Activated effector memory CD4-positive, alpha-beta T cell treated with anti-CD3 and anti-CD28 coated beads, Interleukin-2, amount 50 U/mL, for 16 hours (primary cell): ENCODE measurements around the gene NAA25.
A peak's percentile ranks its signal among the peaks of the same experiment; 100 is the strongest.

Experiments
- DNase-seq: peaks from one replicate; pipeline ENCODE4 v3.0.0-alpha.2; 2020

NAA25 gene

DNA sequence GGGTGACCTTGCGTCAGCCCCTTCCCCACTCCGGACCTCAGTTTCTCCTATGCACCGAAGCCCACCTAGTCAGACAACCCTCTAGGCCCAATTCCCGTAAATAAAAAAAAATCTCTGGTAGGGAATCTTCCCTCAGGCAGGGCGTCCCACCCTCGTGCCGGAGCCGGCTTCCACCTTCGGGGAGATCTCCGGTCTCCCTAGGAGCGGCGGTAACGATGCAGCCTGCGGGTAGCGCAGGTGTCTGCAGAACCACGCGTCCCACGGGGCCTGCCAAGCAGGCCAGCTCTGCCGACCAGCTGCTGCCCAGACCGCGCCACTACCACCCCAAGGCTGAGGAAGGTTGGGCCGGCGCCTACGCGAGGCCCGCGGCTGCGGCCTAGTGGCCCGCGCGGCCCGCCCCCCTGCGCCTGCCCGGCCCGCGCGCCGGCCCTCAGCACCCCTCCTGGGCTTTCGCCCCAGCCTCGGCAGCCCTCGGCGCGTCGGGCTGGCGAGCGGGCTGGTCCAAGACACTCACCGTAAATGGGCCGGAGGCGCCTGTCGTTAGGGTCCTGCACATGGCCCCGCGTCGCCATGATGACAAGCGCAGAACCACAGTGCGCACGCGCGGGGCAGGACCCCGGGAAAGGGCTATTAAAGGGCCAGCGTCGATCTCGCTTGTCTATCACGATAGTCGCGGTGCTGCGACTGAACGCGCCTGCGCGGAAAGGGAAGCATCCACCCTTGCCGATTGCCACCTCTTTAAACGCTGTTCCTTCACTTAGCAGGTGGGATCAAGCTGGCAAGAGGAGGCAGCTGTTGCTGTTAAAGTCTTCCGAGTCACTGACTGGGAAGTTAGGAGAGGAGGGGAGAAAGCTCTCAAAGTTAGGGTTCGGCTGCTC lies at the start of gene NAA25:
Gene NAA25 (minus strand): TSS at position 582 of the 878 bp plus-strand sequence. CDS start 10 bp downstream, at position 572.
- DNase-seq, result peak; percentile 95

DNA sequence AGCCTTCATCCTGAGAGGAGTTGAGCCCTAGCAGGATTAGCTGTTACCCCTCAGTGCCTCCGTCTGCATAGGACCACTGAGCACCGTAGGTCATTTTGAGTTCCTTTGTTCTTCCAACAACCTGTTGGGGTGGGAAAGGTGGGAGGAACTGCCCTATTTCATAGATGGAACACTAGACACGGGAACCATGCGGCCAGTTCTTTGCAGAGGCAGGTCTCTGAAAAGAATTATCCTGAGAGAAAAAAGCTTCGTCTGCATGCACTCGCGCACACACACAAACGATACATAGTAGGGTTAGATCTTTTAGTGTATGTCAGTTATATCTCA lies 45.3 kb upstream of the NAA25 start:
- peak; percentile 17 for DNase-seq

DNA sequence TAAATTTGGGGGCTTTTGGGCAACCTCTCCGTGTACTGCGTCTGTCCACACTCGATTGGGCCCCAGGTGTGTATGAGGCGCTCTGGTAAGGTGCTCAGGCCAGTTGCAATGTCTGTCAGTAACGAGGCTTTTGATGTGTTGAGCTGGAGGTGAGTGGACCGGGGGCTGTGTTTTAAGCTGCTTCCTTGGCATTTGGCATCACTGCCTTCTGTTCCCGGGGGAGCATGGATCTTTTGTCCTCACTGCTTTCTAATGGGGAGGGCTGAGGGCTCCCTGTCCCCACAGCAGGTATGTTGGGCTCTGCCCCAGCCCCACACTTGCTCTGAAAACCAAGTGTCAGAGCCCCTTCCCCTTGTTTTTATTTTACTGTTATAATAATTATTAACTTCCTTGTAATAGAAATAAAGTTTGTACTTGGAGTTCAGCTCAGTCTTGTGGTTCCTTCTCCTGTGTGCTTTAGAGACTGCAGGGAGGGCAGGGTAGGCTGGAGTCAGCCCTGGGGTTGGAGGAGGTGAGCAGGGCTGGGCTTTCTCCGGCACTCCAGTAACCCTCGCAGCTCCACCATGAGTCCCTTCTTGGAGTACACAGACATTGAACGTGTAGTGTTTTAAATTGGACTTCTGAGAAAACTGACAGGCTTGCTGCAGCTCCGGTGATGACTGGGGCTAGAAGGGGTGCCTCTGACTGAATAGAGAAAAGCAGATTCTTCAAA lies 44.8 kb upstream of the NAA25 start:
- DNase-seq, result peak; percentile 36

GRCh38 chr12:112151766-112152541 lies 43.4 kb upstream of the NAA25 start:
- peak; percentile 55 for DNase-seq

- DNase-seq, result peak; percentile 43
These were observed 41.0 kb upstream of the NAA25 start for GRCh38 chr12:112149596-112149995.

DNA sequence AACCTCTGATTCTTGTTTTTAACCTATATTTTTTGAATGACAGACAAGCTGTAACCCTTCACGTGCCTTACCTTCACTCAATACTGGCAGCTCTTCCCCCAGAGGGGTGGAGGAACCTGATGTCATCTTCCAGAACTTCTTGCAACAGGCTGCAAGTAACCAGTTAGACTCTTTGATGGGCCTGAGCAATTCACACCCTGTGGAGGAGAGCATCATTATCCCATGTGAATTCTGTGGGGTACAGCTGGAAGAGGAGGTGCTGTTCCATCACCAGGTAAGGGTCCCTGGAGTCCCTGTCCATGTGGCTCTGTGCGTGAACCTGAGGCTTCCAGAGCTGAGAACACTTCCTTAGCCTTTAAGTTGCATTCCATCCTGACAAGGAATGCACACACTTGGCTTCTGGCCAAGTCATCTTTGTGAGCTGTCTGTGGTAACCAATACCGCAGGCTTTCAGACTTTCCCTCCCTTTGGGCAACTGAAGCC lies 39.5 kb upstream of the NAA25 start:
- peak; percentile 12 for DNase-seq

GRCh38 chr12:112146123-112146522 lies 37.5 kb upstream of the NAA25 start:
- no peak for DNase-seq

DNA sequence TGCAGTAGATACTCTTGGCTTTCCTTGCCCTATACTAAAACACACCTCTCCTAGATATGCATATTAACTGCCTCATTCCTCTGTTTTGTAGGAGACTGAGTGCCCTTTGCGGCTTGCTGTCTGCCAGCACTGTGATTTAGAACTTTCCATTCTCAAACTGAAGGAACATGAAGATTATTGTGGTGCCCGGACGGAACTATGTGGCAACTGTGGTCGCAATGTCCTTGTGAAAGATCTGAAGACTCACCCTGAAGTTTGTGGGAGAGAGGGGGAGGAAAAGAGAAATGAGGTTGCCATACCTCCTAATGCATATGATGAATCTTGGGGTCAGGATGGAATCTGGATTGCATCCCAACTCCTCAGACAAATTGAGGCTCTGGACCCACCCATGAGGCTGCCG lies 32.1 kb upstream of the NAA25 start:
- DNase-seq, result no peak

DNA sequence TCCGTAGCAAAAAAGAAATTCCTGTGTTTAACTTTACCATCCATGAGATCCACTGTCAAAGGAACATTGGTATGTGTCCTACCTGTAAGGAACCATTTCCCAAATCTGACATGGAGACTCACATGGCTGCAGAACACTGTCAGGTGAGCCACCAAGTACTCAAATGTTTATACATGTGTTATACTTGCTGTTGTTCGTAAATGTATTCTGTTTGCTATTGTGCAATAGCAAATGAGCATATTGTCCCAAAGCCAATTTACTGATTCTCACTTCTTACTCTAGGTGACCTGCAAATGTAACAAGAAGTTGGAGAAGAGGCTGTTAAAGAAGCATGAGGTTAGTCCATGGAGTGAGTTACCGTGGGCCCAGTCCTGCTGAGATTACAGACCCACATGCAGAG lies 26.1 kb upstream of the NAA25 start:
- no peak for DNase-seq

- no peak for DNase-seq
These were observed 24.8 kb upstream of the NAA25 start for GRCh38 chr12:112133418-112133817.

- DNase-seq, result no peak
These were observed 23.1 kb upstream of the NAA25 start for GRCh38 chr12:112131686-112132085.

- no peak for DNase-seq
These were observed 21.9 kb upstream of the NAA25 start for GRCh38 chr12:112130441-112130998.

DNA sequence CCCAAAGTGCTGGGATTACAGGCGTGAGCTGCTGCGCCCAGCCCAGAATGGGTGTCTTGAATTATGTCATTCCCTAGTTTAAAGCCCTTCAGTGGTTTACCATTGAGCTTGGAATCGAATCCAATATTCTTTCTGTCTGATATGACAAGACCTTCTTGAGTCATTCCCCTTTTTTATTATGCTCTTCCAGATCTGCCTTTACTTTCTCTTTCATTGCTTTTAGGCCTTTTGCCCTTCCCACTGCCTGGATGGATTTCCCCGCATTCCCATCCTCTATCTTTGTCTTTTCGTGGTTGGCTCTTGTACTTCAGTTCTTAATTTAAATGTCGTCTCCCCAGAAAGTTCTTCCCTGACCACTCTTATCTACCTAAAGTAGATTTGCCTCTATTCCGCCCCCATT lies 18.3 kb upstream of the NAA25 start:
- no peak for DNase-seq

GRCh38 chr12:112126000-112126438 lies 17.4 kb upstream of the NAA25 start:
- DNase-seq, result peak; percentile 63

- peak; percentile 99 for DNase-seq
These were observed 16.8 kb upstream of the NAA25 start, which contains the start of gene TRAFD1 for GRCh38 chr12:112125250-112125999. Gene TRAFD1 (plus strand): TSS chr12:112125560. CDS start chr12:112130523, 4,963 bp downstream.

DNA sequence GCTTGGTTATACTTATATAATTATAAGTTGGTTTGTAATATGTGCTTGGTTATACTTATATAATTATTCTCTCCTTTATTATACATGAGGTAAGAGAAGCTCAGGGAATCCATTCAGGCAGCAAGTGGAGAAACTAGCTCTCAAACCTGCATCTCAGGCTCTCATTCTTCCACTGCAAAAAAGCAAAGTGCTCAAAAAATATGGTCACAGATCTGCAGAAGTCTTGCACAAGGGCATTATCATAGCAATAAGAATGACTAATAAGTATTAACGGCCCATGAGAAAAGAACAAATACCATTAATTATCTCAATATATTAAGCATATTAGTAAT lies 16.3 kb upstream of the NAA25 start:
- no peak for DNase-seq

DNA sequence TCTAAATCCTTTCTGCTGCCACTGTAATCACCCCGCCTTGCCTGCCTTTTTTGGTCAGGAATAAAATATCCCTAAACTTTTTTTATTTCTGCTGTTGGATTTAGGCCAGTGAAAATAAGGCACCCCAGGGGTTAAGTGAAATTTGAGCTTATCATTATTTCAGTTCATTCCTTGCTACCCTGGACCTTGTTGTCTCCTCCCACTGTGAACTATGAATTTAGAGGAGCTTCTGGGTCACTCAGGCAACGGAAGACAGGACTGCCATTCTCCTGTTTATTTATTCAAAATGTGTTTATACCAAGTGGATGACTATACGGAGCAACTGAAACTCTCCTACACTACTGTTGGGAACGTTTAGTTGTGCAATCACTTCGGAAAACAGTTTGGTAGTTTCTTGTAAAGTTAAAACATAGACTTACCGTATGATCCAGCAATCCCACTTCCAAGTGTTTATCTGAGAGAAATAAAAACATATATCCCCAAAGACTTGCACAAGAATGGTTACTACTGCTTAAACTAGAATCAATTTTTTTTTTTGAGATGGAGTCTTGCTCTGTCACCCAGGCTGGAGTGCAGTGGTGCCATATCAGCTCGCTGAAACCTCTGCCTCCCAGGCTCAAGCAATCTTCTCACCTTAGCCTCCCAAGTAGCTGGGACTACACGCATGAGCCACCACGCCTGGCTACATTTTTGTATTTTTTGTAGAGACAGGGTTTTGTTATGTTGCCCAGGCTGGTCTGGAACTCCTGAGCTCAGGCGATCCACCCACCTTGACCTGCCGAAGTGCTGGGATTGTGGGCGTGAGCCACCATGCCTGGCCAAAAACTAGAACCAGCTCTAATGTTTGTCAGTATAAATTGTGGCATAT lies 14.5 kb upstream of the NAA25 start:
- DNase-seq, result peak; percentile 34

GRCh38 chr12:112121780-112122565 lies 13.4 kb upstream of the NAA25 start:
- peak; percentile 33 for DNase-seq

DNA sequence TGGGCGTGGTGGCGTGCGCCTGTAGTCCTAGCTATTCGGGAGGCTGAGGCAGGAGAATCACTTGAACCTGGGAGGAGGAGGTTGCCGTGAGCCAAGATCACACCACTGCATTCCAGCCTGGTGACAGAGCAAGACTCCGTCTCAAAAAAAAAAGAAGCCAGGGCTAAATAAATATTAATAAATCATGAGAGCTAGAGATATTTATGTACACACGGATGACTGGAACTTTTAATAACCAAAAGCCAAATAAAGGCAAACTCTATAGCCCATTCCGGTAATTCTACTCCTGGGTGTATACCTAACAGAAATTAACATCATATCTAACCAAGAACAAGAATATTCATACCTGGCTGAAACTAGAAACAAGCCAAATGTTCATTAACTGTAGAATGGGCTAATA lies 9.1 kb upstream of the NAA25 start:
- DNase-seq, result peak; percentile 10
